ENCODE measurements around the gene PARN. TPM values are rescaled to one million over a fixed set of nuclear protein-coding genes. Genes with fewer than 3 reads are reported as not detected.

Gene PARN
- total RNA-seq, result 10 to 100 TPM; 19.2 to 23.8 (median 21.1) TPM
- polyA plus RNA-seq, result 11.7 TPM
- long read RNA-seq, donor 1, transcript PARN-203 (24 exons, 3,078 nt), result major isoform, 31 of 49 reads
- long read RNA-seq, donor 1, partial matches to known transcripts, result 9 of 49 reads
- long read RNA-seq, donor 1, other reads (novel, unspliced or antisense), result 8 of 49 reads
- long read RNA-seq, donor 2, transcript PARN-203 (24 exons, 3,078 nt), result major isoform, 5 of 7 reads
- long read RNA-seq, donor 2, partial matches to known transcripts, result 0 of 7 reads
- long read RNA-seq, donor 2, other reads (novel, unspliced or antisense), result 2 of 7 reads
- long read RNA-seq, donor 3, transcript PARN-203 (24 exons, 3,078 nt), result major isoform, 83 of 132 reads
- long read RNA-seq, donor 3, partial matches to known transcripts, result 20 of 132 reads
- long read RNA-seq, donor 3, other reads (novel, unspliced or antisense), result 27 of 132 reads
- long read RNA-seq, donor 4, transcript PARN-203 (24 exons, 3,078 nt), result major isoform, 18 of 21 reads
- long read RNA-seq, donor 4, partial matches to known transcripts, result 0 of 21 reads
- long read RNA-seq, donor 4, other reads (novel, unspliced or antisense), result 3 of 21 reads

GRCh38 chr16:14629919-14630619 lies at the start of gene PARN:
PARN (minus strand) TSS chr16:14630260; CDS start chr16:14630125, 135 bp downstream.
- intact Hi-C loops (cut with DNase I), result no loop called here
- Histone ChIP-seq H3K9me3 (ENCODE audit: control insufficient read depth, low read length) (no peaks in the 10 kb centered on the region), H3K27me3 (ENCODE audit: control insufficient read depth, insufficient read depth) (no peaks in the 10 kb centered on the region), H3K4me3 (ENCODE audit: low read length) (peak within 1 kb of the TSS; percentile 79), H3K27ac (ENCODE audit: low read length) (peak within 1 kb of the TSS; percentile 92), H3K4me1 (ENCODE audit: control insufficient read depth, insufficient read depth, low read length) (no peaks in the 10 kb centered on the region)
- DNase-seq, result peak; percentile 97 to 99 (median 99)
- WGBS, result 1% methylated on average over 51 of the region's 51 CpGs
- peak; percentile 85 to 86 for ATAC-seq

- ATAC-seq, result no peak
- H3K4me1 ChIP-seq (ENCODE audit: control insufficient read depth, insufficient read depth, low read length), result no peaks in the 10 kb centered on the region
- intact Hi-C loops (cut with DNase I), result no loop called here
- no peak overlapping the region for H3K4me3 ChIP-seq (ENCODE audit: low read length)
- no peaks in the 10 kb centered on the region for H3K9me3 ChIP-seq (ENCODE audit: control insufficient read depth, low read length)
- no peak for DNase-seq
- 76% methylated on average over 11 of the region's 11 CpGs for WGBS
- H3K27me3 ChIP-seq (ENCODE audit: control insufficient read depth, insufficient read depth), result no peaks in the 10 kb centered on the region
- H3K27ac ChIP-seq (ENCODE audit: low read length), result no peak overlapping the region
These were observed 48.9 kb upstream of the PARN start for GRCh38 chr16:14678748-14679497.

- ATAC-seq (no peak), DNase-seq (no peak)
- no peaks in the 10 kb centered on the region for H3K27me3 ChIP-seq (ENCODE audit: control insufficient read depth, insufficient read depth)
- H3K9me3 ChIP-seq (ENCODE audit: control insufficient read depth, low read length), result no peaks in the 10 kb centered on the region
- intact Hi-C loops (cut with DNase I), result no loop called here
- WGBS, result 91% methylated on average over 5 of the region's 5 CpGs
- H3K4me1 ChIP-seq (ENCODE audit: control insufficient read depth, insufficient read depth, low read length), result no peaks in the 10 kb centered on the region
- no peak overlapping the region for H3K27ac ChIP-seq (ENCODE audit: low read length)
- no peak overlapping the region for H3K4me3 ChIP-seq (ENCODE audit: low read length)
These were observed 47.6 kb upstream of the PARN start for GRCh38 chr16:14677627-14678026.

GRCh38 chr16:14676633-14677032 lies 46.6 kb upstream of the PARN start:
- no peak for ATAC-seq

GRCh38 chr16:14672403-14672971 lies 42.4 kb upstream of the PARN start:
- DNase-seq (no peak), ATAC-seq (no peak)
- no peaks in the 10 kb centered on the region for H3K27me3 ChIP-seq (ENCODE audit: control insufficient read depth, insufficient read depth)
- no peaks in the 10 kb centered on the region for H3K4me1 ChIP-seq (ENCODE audit: control insufficient read depth, insufficient read depth, low read length)
- H3K4me3 ChIP-seq (ENCODE audit: low read length), result no peak overlapping the region
- intact Hi-C loops (cut with DNase I), result no loop called here
- H3K27ac ChIP-seq (ENCODE audit: low read length), result no peak overlapping the region
- WGBS, result 56% methylated on average over 7 of the region's 7 CpGs
- H3K9me3 ChIP-seq (ENCODE audit: control insufficient read depth, low read length), result no peaks in the 10 kb centered on the region

More at GRCh38 chr16:14676633-14677032, 46.6 kb upstream of the PARN start:
- no peak for DNase-seq
- Histone ChIP-seq H3K9me3 (ENCODE audit: control insufficient read depth, low read length) (no peaks in the 10 kb centered on the region), H3K27me3 (ENCODE audit: control insufficient read depth, insufficient read depth) (no peaks in the 10 kb centered on the region), H3K27ac (ENCODE audit: low read length) (no peak overlapping the region), H3K4me3 (ENCODE audit: low read length) (no peak overlapping the region), H3K4me1 (ENCODE audit: control insufficient read depth, insufficient read depth, low read length) (no peaks in the 10 kb centered on the region)
- 85% methylated on average over 3 of the region's 3 CpGs for WGBS
- intact Hi-C loops (cut with DNase I), result no loop called here

GRCh38 chr16:14669776-14670175 lies 39.7 kb upstream of the PARN start:
- Histone ChIP-seq H3K27me3 (ENCODE audit: control insufficient read depth, insufficient read depth) (no peaks in the 10 kb centered on the region), H3K4me1 (ENCODE audit: control insufficient read depth, insufficient read depth, low read length) (no peaks in the 10 kb centered on the region), H3K9me3 (ENCODE audit: control insufficient read depth, low read length) (no peaks in the 10 kb centered on the region), H3K4me3 (ENCODE audit: low read length) (no peak overlapping the region), H3K27ac (ENCODE audit: low read length) (no peak overlapping the region)
- WGBS, result 91% methylated on average over 4 of the region's 4 CpGs
- ATAC-seq (peak in 1 of 2 donors; percentile 65), DNase-seq (no peak)
- intact Hi-C loops (cut with DNase I), result no loop called here

- Histone ChIP-seq H3K27me3 (ENCODE audit: control insufficient read depth, insufficient read depth) (no peaks in the 10 kb centered on the region), H3K4me3 (ENCODE audit: low read length) (no peak overlapping the region), H3K9me3 (ENCODE audit: control insufficient read depth, low read length) (no peaks in the 10 kb centered on the region), H3K27ac (ENCODE audit: low read length) (no peak overlapping the region), H3K4me1 (ENCODE audit: control insufficient read depth, insufficient read depth, low read length) (no peaks in the 10 kb centered on the region)
- intact Hi-C loops (cut with DNase I), result no loop called here
- ATAC-seq (no peak), DNase-seq (no peak)
- whole genome bisulfite sequencing, result 79% methylated on average over 7 of the region's 7 CpGs
These were observed 38.6 kb upstream of the PARN start for GRCh38 chr16:14668556-14669223.

- Histone ChIP-seq H3K4me3 (ENCODE audit: low read length) (no peak overlapping the region), H3K27me3 (ENCODE audit: control insufficient read depth, insufficient read depth) (no peaks in the 10 kb centered on the region), H3K9me3 (ENCODE audit: control insufficient read depth, low read length) (no peaks in the 10 kb centered on the region), H3K27ac (ENCODE audit: low read length) (no peak overlapping the region), H3K4me1 (ENCODE audit: control insufficient read depth, insufficient read depth, low read length) (no peaks in the 10 kb centered on the region)
- WGBS, result 88% methylated on average over 16 of the region's 16 CpGs
- no peak for DNase-seq
- ATAC-seq, result no peak
- intact Hi-C loops (cut with DNase I), result no loop called here
These were observed 37.5 kb upstream of the PARN start for GRCh38 chr16:14667347-14668266.

GRCh38 chr16:14658063-14658462 lies 28.0 kb upstream of the PARN start:
- Histone ChIP-seq H3K27ac (ENCODE audit: low read length) (no peak overlapping the region), H3K4me1 (ENCODE audit: control insufficient read depth, insufficient read depth, low read length) (no peaks in the 10 kb centered on the region), H3K27me3 (ENCODE audit: control insufficient read depth, insufficient read depth) (no peaks in the 10 kb centered on the region), H3K4me3 (ENCODE audit: low read length) (no peak overlapping the region), H3K9me3 (ENCODE audit: control insufficient read depth, low read length) (no peaks in the 10 kb centered on the region)
- ATAC-seq, result peak in 1 of 2 donors; percentile 56
- intact Hi-C loops (cut with DNase I), result no loop called here
- WGBS, result 81% methylated on average over 2 of the region's 2 CpGs
- DNase-seq, result no peak
